GM12878 (cell line): Measurements from ENCODE around the gene LRRC8B. TPM values are rescaled to one million over a fixed set of nuclear protein-coding genes. Genes with fewer than 3 reads are reported as not detected.

Experiments
- ATAC-seq: fragments of 200-7000 bp; cut with Tn5 transposase; 3 replicates; pipeline ENCODE4 v1.9.1; 2020; ENCODE audit warnings: mild to moderate bottlenecking, moderate library complexity
- BruUV-seq: library from RNA; stranded (reverse); fragments of 400-500 nt; replicated peaks from 2 replicates; lab custom pipeline; 2021; lab: Mats Ljungman, UMichigan
- CTCF ChIA-PET: fragments of 300-600 bp; sonication (Branson Sonifier 250); formaldehyde crosslinking; extraction: SDS; loops from one replicate; lab custom pipeline; 2021; ENCODE audit warnings: inconsistent platforms; lab: Yijun Ruan, JAX
- POLR2A ChIA-PET: fragments of 350-600 bp; formaldehyde crosslinking; extraction: SDS; loops from one replicate; lab custom pipeline; 2021; ENCODE audit warnings: inconsistent platforms; lab: Charles Lee
- RAD21 ChIA-PET: fragments of 300-600 bp; sonication (Branson Sonifier 250); formaldehyde crosslinking; loops from one replicate; lab custom pipeline; 2023; ENCODE audit warnings: antibody characterized with exemption; ENCODE audit not compliant: unreplicated experiment; lab: Charles Lee
- SMC1A ChIA-PET: fragments of 300-600 bp; sonication (Branson Sonifier 250); formaldehyde crosslinking; loops from one replicate; lab custom pipeline; 2023; ENCODE audit not compliant: unreplicated experiment, uncharacterized antibody; lab: Charles Lee
- DNase-seq: peaks from one replicate; pipeline ENCODE4 v3.0.0-alpha.2; 2011; ENCODE audit warnings: low read depth, low spot score
- FAIRE-seq: peaks from 3 replicates; lab custom pipeline; 2011; peaks lifted over from hg19 to GRCh38; lab: Jason Lieb, UNC
- H2AFZ ChIP-seq: 2 replicates; pipeline ENCODE4 v1.6.0; 2011; ENCODE audit warnings: low read depth, low read length, control low read depth; ENCODE audit not compliant: control insufficient read depth
- H3K27ac ChIP-seq: 2 replicates; pipeline ENCODE4 v1.5.1; 2011; ENCODE audit warnings: control low read depth; ENCODE audit not compliant: control insufficient read depth, insufficient read depth
- H3K27me3 ChIP-seq, 2 experiments: replicated peaks in 1 of 2; 2 replicates each; pipeline versions ENCODE4 v1.6.0 to v1.6.1; 2011; ENCODE audit warnings: low read length in 1 of 2; ENCODE audit not compliant: control insufficient read depth in 2 of 2, insufficient read depth in 2 of 2
- H3K36me3 ChIP-seq, 2 experiments: 2 replicates each; pipeline ENCODE4 v1.5.1; 2011; ENCODE audit warnings: low read length in 1 of 2; ENCODE audit not compliant: control insufficient read depth in 2 of 2, insufficient read depth in 2 of 2
- H3K4me1 ChIP-seq: 2 replicates; pipeline ENCODE4 v1.6.1; 2011; ENCODE audit warnings: mild to moderate bottlenecking, low read length, moderate library complexity, mixed read lengths; ENCODE audit not compliant: control insufficient read depth, insufficient read depth
- H3K4me2 ChIP-seq: 2 replicates; pipeline ENCODE4 v1.6.0; 2011; ENCODE audit warnings: control low read depth; ENCODE audit not compliant: control insufficient read depth, insufficient read depth
- H3K4me3 ChIP-seq: fragments of 200-600 bp; sonication (generic); 2 replicates; pipeline ENCODE4 v1.5.1; 2016
- H3K79me2 ChIP-seq: 2 replicates; pipeline ENCODE4 v1.6.0; 2011; ENCODE audit warnings: low read length; ENCODE audit not compliant: control insufficient read depth, insufficient read depth
- H3K9ac ChIP-seq: 2 replicates; pipeline ENCODE4 v1.8.0; 2011; ENCODE audit warnings: low read length, control low read depth, mixed read lengths; ENCODE audit not compliant: control insufficient read depth, insufficient read depth
- H3K9me3 ChIP-seq: replicated peaks from 3 replicates; pipeline ENCODE4 v1.5.1; 2011; ENCODE audit warnings: mild to moderate bottlenecking, low read length; ENCODE audit not compliant: control insufficient read depth, insufficient read depth
- H4K20me1 ChIP-seq: 2 replicates; pipeline ENCODE4 v1.6.0; 2011; ENCODE audit not compliant: control insufficient read depth, insufficient read depth
- CHD2 ChIP-seq: IDR thresholded peaks from 2 replicates; pipeline ENCODE4 v1.6.1; 2011; ENCODE audit warnings: low read depth, low read length, improper control_type of control experiment, borderline replicate concordance
- POU2F2 ChIP-seq: IDR thresholded peaks from 3 replicates; pipeline ENCODE4 v1.6.1; 2011; ENCODE audit warnings: low read depth, mild to moderate bottlenecking, low read length, borderline replicate concordance
- SMARCA5 ChIP-seq: fragments of 450-650 bp; IDR thresholded peaks from 2 replicates; pipeline ENCODE4 v1.6.1; 2017; ENCODE audit warnings: mild to moderate bottlenecking
- STAT3 ChIP-seq: IDR thresholded peaks from 2 replicates; pipeline ENCODE4 v1.6.1; 2011; ENCODE audit warnings: low read depth, low read length, improper control_type of control experiment
- SUZ12 ChIP-seq: fragments of 200-600 bp; sonication (generic); IDR thresholded peaks from one replicate; pipeline ENCODE4 v1.6.1; 2018; ENCODE audit warnings: antibody characterized with exemption, mild to moderate bottlenecking; ENCODE audit not compliant: unreplicated experiment
- TAF1 ChIP-seq: IDR thresholded peaks from 2 replicates; pipeline ENCODE4 v1.6.1; 2011; ENCODE audit warnings: mild to moderate bottlenecking, low read depth, low read length, borderline replicate concordance
- WGBS: methylation state at CpG from one replicate; pipeline ENCODE4 v1.1.6; 2016; ENCODE audit warnings: low lambda C conversion rate; ENCODE audit not compliant: insufficient replicate concordance, insufficient coverage; ENCODE audit errors: missing lambda C conversion rate; 5-methylcytosine and 5-hydroxymethylcytosine counted together
- in situ Hi-C: fragments of 300-500 bp; cut with MboI; formaldehyde crosslinking; loops from 9 replicates; pipeline ENCODE4 v1.14.3; 2018; ENCODE audit warnings: mixed read lengths
- intact Hi-C: fragments of 100-400 bp; cut with micrococcal nuclease; formaldehyde crosslinking; loops from one replicate; pipeline ENCODE4 v1.14.2; 2022; ENCODE audit not compliant: unreplicated experiment
- polyA plus RNA-seq, 11 experiments: library from polyadenylated mRNA; depleted of rRNA in 4 of 11; unstranded in 6 of 11; stranded (reverse) in 5 of 11; fragments of >200 nt; fragmentation: Nextera tagmentation in 4 of 11; fragmentation: Illumina TruSeq in 1 of 11; extraction: Ambion mirVana in 4 of 11; extraction: Trizol in 1 of 11; gene quantifications; 1 replicate in 1 of 11; 2 replicates in 10 of 11; pipeline versions ENCODE4 v1.2.1 to v1.2.3, GENCODE V29; 2011 to 2016; ENCODE audit warnings: inconsistent platforms in 2 of 11, missing spikeins in 2 of 11, low read depth in 1 of 11
- total RNA-seq, 4 experiments: library from RNA; depleted of rRNA in 3 of 4; stranded (reverse); fragments of >200 nt in 3 of 4; fragmentation: Illumina TruSeq in 1 of 4; extraction: Trizol in 1 of 4; gene quantifications; 2 replicates each; pipeline versions ENCODE4 v1.2.1 to v1.2.3, GENCODE V29; 2013 to 2021
- TF ChIP-seq, protein P1 (sequence below): fragments of 450-650 bp; IDR thresholded peaks from 2 replicates; pipeline ENCODE4 v1.6.1; 2018; ENCODE audit warnings: mild to moderate bottlenecking, low read depth, moderate library complexity; ENCODE audit not compliant: partially characterized antibody
- TF ChIP-seq, protein P2 (sequence below): fragments of 150-350 bp; IDR thresholded peaks from 2 replicates; pipeline ENCODE4 v1.6.1; 2016; ENCODE audit warnings: low read depth, low read length

The LRRC8B gene
- total and polyA plus RNA-seq, 10 of the 15 experiments (the other 5 are each of a cell fraction or from before 2014, with no cell fraction given) = 1.3 to 9.2 (median 5.4) TPM

DNA sequence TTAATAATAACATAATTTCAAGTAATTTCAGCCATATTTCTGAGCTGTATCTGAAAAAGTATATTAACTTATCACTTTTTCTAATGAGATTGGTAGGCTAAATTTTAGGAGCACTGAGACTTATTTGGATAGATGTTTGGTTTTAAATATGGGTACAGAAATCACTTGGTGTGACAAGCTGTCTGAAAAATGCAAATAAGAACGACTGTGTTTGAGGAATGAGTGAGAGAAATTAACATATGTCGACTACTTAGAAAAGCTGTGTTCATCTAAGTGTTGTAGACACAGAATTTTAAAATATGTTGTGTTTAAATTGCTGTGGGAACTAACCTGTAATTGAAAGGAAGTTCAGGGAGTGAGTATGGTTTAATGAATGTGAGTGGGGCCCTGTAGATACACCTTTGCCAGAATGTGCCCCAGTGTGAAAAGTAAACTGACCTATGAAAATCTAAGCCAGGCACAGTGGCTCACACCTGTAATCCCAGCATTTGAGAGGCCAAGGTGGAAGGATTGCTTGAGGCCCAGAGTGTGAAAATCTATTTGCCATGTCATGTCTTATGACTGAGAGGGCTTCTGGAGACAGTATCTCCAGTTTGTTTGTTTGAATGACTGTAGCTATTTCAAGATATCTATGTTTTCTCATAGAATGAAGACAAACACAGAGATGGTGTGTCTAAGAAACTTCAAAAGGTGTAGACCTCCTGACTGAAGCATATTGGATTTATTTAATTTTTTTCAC, 54.5 kb downstream of the LRRC8B start:
- intact Hi-C loops = no loop called here
- Histone ChIP-seq H2AFZ (no peak overlapping the region; the same call in 1 of the 2 replicates), H3K4me3 (no peak overlapping the region), H3K9ac (no peak overlapping the region), H3K36me3 (peaks cover 3 to 17% of the 10 kb centered on the region in 2 experiments), H3K4me1 (peaks cover 5% of the 10 kb centered on the region), H3K27ac (no peak overlapping the region), H3K9me3 (no peaks in the 10 kb centered on the region), H4K20me1 (no peaks in the 10 kb centered on the region), H3K4me2 (peak overlapping the region; percentile 33; the same call in 1 of the 2 replicates), H3K79me2 (no peaks in the 10 kb centered on the region), H3K27me3 (no peaks in the 10 kb centered on the region)
- ChIA-PET CTCF (interaction anchor here (0.7 to 2.0 kb wide), 7 partner anchors 11 to 180 kb away, joined by 3 to 7 read pairs (median 3); no protein-coding TSS in a partner anchor), POLR2A (no interaction called here), RAD21 (interaction anchor here (0.8 to 2.3 kb wide), 4 partner anchors 10 to 184 kb away, joined by 3 to 5 read pairs (median 4); no protein-coding TSS in a partner anchor), SMC1A (interaction anchor here (0.7 to 2.3 kb wide), 9 partner anchors 8 to 184 kb away, joined by 3 to 11 read pairs (median 4); no protein-coding TSS in a partner anchor)
- in situ Hi-C loops = no loop called here
- BruUV-seq = no TSS peak
- no peak for FAIRE-seq
- no peak for DNase-seq
- TF ChIP-seq TAF1 = no peak
- TF ChIP-seq, protein P1, sequence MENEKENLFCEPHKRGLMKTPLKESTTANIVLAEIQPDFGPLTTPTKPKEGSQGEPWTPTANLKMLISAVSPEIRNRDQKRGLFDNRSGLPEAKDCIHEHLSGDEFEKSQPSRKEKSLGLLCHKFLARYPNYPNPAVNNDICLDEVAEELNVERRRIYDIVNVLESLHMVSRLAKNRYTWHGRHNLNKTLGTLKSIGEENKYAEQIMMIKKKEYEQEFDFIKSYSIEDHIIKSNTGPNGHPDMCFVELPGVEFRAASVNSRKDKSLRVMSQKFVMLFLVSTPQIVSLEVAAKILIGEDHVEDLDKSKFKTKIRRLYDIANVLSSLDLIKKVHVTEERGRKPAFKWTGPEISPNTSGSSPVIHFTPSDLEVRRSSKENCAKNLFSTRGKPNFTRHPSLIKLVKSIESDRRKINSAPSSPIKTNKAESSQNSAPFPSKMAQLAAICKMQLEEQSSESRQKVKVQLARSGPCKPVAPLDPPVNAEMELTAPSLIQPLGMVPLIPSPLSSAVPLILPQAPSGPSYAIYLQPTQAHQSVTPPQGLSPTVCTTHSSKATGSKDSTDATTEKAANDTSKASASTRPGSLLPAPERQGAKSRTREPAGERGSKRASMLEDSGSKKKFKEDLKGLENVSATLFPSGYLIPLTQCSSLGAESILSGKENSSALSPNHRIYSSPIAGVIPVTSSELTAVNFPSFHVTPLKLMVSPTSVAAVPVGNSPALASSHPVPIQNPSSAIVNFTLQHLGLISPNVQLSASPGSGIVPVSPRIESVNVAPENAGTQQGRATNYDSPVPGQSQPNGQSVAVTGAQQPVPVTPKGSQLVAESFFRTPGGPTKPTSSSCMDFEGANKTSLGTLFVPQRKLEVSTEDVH = no peak
- no peak for TF ChIP-seq POU2F2
- TF ChIP-seq SUZ12 = no peak
- TF ChIP-seq SMARCA5 = no peak
- TF ChIP-seq CHD2 = no peak
- no peak for TF ChIP-seq STAT3
- TF ChIP-seq, protein P2, sequence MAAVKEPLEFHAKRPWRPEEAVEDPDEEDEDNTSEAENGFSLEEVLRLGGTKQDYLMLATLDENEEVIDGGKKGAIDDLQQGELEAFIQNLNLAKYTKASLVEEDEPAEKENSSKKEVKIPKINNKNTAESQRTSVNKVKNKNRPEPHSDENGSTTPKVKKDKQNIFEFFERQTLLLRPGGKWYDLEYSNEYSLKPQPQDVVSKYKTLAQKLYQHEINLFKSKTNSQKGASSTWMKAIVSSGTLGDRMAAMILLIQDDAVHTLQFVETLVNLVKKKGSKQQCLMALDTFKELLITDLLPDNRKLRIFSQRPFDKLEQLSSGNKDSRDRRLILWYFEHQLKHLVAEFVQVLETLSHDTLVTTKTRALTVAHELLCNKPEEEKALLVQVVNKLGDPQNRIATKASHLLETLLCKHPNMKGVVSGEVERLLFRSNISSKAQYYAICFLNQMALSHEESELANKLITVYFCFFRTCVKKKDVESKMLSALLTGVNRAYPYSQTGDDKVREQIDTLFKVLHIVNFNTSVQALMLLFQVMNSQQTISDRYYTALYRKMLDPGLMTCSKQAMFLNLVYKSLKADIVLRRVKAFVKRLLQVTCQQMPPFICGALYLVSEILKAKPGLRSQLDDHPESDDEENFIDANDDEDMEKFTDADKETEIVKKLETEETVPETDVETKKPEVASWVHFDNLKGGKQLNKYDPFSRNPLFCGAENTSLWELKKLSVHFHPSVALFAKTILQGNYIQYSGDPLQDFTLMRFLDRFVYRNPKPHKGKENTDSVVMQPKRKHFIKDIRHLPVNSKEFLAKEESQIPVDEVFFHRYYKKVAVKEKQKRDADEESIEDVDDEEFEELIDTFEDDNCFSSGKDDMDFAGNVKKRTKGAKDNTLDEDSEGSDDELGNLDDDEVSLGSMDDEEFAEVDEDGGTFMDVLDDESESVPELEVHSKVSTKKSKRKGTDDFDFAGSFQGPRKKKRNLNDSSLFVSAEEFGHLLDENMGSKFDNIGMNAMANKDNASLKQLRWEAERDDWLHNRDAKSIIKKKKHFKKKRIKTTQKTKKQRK = no peak
- ATAC-seq = no peak
- WGBS = 4% methylated on average over 2 of the region's 2 CpGs
